Liver (tissue), 3 donors: Measurements from ENCODE around the gene KIF11.

Experiments used
- CTCF ChIP-seq: fragments of 150-350 bp; IDR thresholded peaks from 2 replicates; pipeline ENCODE4 v1.5.1; 2017; ENCODE audit warnings: improper control_type of control experiment, low read depth, low read length; ENCODE audit not compliant: missing input control
- EGR1 ChIP-seq, 2 donors: IDR thresholded peaks; 2 replicates each; pipeline ENCODE4 v1.6.1; 2016 to 2018; ENCODE audit warnings: antibody characterized with exemption in 2 of 2, low read depth in 2 of 2
- GABPA ChIP-seq, 2 donors: IDR thresholded peaks in 1 of 2; conservative IDR thresholded peaks in 1 of 2; 2 replicates each; pipeline ENCODE4 v1.6.1; 2016; ENCODE audit warnings: antibody characterized with exemption in 2 of 2, mild to moderate bottlenecking in 1 of 2, moderate library complexity in 1 of 2
- HNF4A ChIP-seq, 2 donors: conservative IDR thresholded peaks; 2 replicates each; pipeline ENCODE4 v1.6.1; 2016; ENCODE audit warnings: antibody characterized with exemption in 2 of 2, mild to moderate bottlenecking in 2 of 2
- TF ChIP-seq, protein P1 (sequence below): IDR thresholded peaks from 2 replicates; pipeline ENCODE4 v1.6.1; 2016; ENCODE audit warnings: antibody characterized with exemption
- TF ChIP-seq, protein P2 (sequence below): IDR thresholded peaks from 2 replicates; pipeline ENCODE4 v1.6.1; 2016; ENCODE audit warnings: antibody characterized with exemption
- TF ChIP-seq, protein P3 (sequence below): IDR thresholded peaks from 2 replicates; pipeline ENCODE4 v1.6.1; 2016; ENCODE audit warnings: antibody characterized with exemption
- donor health status: healthy.
- donor health status: healthy.

DNA sequence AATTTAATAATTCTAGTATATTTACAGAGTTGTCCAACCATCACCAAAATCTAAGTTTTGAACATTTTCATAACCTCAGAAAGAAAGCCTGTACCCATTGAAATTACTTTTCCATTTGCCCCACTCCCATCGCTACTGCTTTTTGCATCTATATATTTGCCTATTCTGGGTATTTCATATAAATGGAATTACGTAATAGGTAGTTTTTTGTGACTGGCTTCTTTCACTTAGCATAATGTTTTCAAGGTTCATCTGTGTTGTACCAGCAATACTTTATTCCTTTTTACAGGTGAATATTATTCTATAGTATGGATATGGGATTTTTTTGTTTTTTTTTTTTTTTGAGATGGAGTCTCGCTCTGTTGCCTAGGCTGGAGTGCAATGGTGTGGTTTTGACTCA, 22.6 kb downstream of the KIF11 start:
- no peak for TF ChIP-seq GABPA (IDR thresholded peaks at IDR 0.05 in 1 of 2, conservative IDR thresholded peaks at IDR 0.05 in 1 of 2)
- TF ChIP-seq EGR1 (IDR thresholded peaks at IDR 0.05; ENCODE audit: low read depth in 2 of 2): no peak
- TF ChIP-seq CTCF: no peak
- TF ChIP-seq, protein P1, sequence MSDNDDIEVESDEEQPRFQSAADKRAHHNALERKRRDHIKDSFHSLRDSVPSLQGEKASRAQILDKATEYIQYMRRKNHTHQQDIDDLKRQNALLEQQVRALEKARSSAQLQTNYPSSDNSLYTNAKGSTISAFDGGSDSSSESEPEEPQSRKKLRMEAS: no peak
- TF ChIP-seq, protein P2, sequence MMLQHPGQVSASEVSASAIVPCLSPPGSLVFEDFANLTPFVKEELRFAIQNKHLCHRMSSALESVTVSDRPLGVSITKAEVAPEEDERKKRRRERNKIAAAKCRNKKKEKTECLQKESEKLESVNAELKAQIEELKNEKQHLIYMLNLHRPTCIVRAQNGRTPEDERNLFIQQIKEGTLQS: no peak
- TF ChIP-seq, protein P3, sequence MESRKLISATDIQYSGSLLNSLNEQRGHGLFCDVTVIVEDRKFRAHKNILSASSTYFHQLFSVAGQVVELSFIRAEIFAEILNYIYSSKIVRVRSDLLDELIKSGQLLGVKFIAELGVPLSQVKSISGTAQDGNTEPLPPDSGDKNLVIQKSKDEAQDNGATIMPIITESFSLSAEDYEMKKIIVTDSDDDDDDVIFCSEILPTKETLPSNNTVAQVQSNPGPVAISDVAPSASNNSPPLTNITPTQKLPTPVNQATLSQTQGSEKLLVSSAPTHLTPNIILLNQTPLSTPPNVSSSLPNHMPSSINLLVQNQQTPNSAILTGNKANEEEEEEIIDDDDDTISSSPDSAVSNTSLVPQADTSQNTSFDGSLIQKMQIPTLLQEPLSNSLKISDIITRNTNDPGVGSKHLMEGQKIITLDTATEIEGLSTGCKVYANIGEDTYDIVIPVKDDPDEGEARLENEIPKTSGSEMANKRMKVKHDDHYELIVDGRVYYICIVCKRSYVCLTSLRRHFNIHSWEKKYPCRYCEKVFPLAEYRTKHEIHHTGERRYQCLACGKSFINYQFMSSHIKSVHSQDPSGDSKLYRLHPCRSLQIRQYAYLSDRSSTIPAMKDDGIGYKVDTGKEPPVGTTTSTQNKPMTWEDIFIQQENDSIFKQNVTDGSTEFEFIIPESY: no peak
- no peak for TF ChIP-seq HNF4A (conservative IDR thresholded peaks at IDR 0.05)
